Spinal cord (tissue), 10 donors: Measurements from ENCODE around the gene UGT1A1. TPM values are rescaled to one million over a fixed set of nuclear protein-coding genes. Genes with fewer than 3 reads are reported as not detected.

Experiments
- DNase-seq, 6 donors: peaks; one replicate each; pipeline versions ENCODE4 v3.0.0 to v3.0.0-alpha.2; 2013 to 2015; ENCODE audit warnings: low spot score in 6 of 6, low read depth in 4 of 6
- H3K27ac ChIP-seq: one replicate; pipeline ENCODE4 v1.5.1; 2013; ENCODE audit warnings: low read depth, low read length, control low read depth
- H3K27me3 ChIP-seq: one replicate; pipeline ENCODE4 v1.6.1; 2013; ENCODE audit warnings: low read length; ENCODE audit not compliant: control insufficient read depth, insufficient read depth
- H3K36me3 ChIP-seq: one replicate; pipeline ENCODE4 v1.6.1; 2013; ENCODE audit warnings: low read length; ENCODE audit not compliant: control insufficient read depth, insufficient read depth
- H3K4me1 ChIP-seq: one replicate; pipeline ENCODE4 v1.6.1; 2013; ENCODE audit warnings: low read length; ENCODE audit not compliant: control insufficient read depth, insufficient read depth
- H3K4me3 ChIP-seq: one replicate; pipeline ENCODE4 v1.5.1; 2013; ENCODE audit warnings: low read depth, low read length, control low read depth
- H3K9me3 ChIP-seq: one replicate; pipeline ENCODE4 v1.6.1; 2013; ENCODE audit warnings: low read length; ENCODE audit not compliant: control insufficient read depth, insufficient read depth
- WGBS: methylation state at CpG from one replicate; pipeline ENCODE4 v1.1.5; 2013; ENCODE audit warnings: missing lambda C conversion rate; ENCODE audit not compliant: insufficient coverage; 5-methylcytosine and 5-hydroxymethylcytosine counted together
- polyA plus RNA-seq, 2 donors: library from polyadenylated mRNA; unstranded; fragments of 120-200 nt; gene quantifications; one replicate each; pipeline ENCODE4 v1.2.1, GENCODE V29; 2013; ENCODE audit not compliant: insufficient read length in 2 of 2
- total RNA-seq, 2 donors: library from RNA; depleted of rRNA in 1 of 2; stranded (reverse); fragments of 120-200 nt in 1 of 2; fragments of >200 nt in 1 of 2; gene quantifications; one replicate each; pipeline versions ENCODE4 v1.2.3 to v1.2.4, GENCODE V29; 2013 to 2014
- donor health status: healthy.

Gene UGT1A1
- total and polyA plus RNA-seq, 4 donors, result 0.05 TPM; not detected in 3

- H3K4me1 ChIP-seq, result peaks cover 3% of the 10 kb centered on the region
- no peaks in the 10 kb centered on the region for H3K9me3 ChIP-seq
- H3K27ac ChIP-seq, result no peak overlapping the region
- H3K27me3 ChIP-seq, result no peaks in the 10 kb centered on the region
- 86% methylated on average over 1 of the region's 7 CpGs for WGBS
- no peak overlapping the region for H3K4me3 ChIP-seq
- no peak for DNase-seq
- H3K36me3 ChIP-seq, result no peaks in the 10 kb centered on the region
Measured at GRCh38 chr2:233756429-233757081, 3.5 kb upstream of the UGT1A1 start.

GRCh38 chr2:233758141-233758540 is 1.9 kb upstream of the UGT1A1 start:
- no peaks in the 10 kb centered on the region for H3K9me3 ChIP-seq

GRCh38 chr2:233758849-233759248 is 1.2 kb upstream of the UGT1A1 start:
- H3K4me3 ChIP-seq, result no peak overlapping the region
- H3K36me3 ChIP-seq, result no peaks in the 10 kb centered on the region
- no peaks in the 10 kb centered on the region for H3K9me3 ChIP-seq
- WGBS, result 100% methylated on average over 1 of the region's 2 CpGs
- no peaks in the 10 kb centered on the region for H3K27me3 ChIP-seq
- H3K27ac ChIP-seq, result no peak overlapping the region
- H3K4me1 ChIP-seq, result peaks cover 3% of the 10 kb centered on the region
- no peak for DNase-seq

More at GRCh38 chr2:233758141-233758540, 1.9 kb upstream of the UGT1A1 start:
- DNase-seq, result no peak
- peaks cover 3% of the 10 kb centered on the region for H3K4me1 ChIP-seq
- no peak overlapping the region for H3K27ac ChIP-seq
- H3K27me3 ChIP-seq, result no peaks in the 10 kb centered on the region
- no peak overlapping the region for H3K4me3 ChIP-seq
- no peaks in the 10 kb centered on the region for H3K36me3 ChIP-seq

- Histone ChIP-seq H3K27me3 (no peaks in the 10 kb centered on the region), H3K9me3 (no peaks in the 10 kb centered on the region), H3K36me3 (no peaks in the 10 kb centered on the region), H3K4me1 (peaks cover 3% of the 10 kb centered on the region), H3K4me3 (no peak overlapping the region), H3K27ac (no peak overlapping the region)
- WGBS, result 86% methylated on average over 1 of the region's 4 CpGs
- no peak for DNase-seq
Measured at GRCh38 chr2:233761040-233761769, 1.1 kb downstream of the UGT1A1 start.

- Histone ChIP-seq H3K27ac (no peak overlapping the region), H3K27me3 (no peaks in the 10 kb centered on the region), H3K9me3 (no peaks in the 10 kb centered on the region), H3K4me1 (peaks cover 3% of the 10 kb centered on the region), H3K4me3 (no peak overlapping the region), H3K36me3 (no peaks in the 10 kb centered on the region)
- 88% methylated on average over 7 of the region's 7 CpGs for WGBS
- DNase-seq, result no peak
Measured at GRCh38 chr2:233764264-233764663, 4.2 kb downstream of the UGT1A1 start.

GRCh38 chr2:233764761-233765160 is 4.7 kb downstream of the UGT1A1 start:
- Histone ChIP-seq H3K9me3 (no peaks in the 10 kb centered on the region), H3K4me3 (no peak overlapping the region), H3K27ac (no peak overlapping the region), H3K4me1 (peaks cover 3% of the 10 kb centered on the region), H3K36me3 (no peaks in the 10 kb centered on the region), H3K27me3 (no peaks in the 10 kb centered on the region)
- 76% methylated on average over 3 of the region's 3 CpGs for WGBS
- no peak for DNase-seq

GRCh38 chr2:233766416-233766815 is 6.3 kb downstream of the UGT1A1 start:
- H3K4me3 ChIP-seq, result no peak overlapping the region
- 73% methylated on average over 3 of the region's 4 CpGs for WGBS
- no peak overlapping the region for H3K27ac ChIP-seq
- H3K36me3 ChIP-seq, result no peaks in the 10 kb centered on the region
- H3K4me1 ChIP-seq, result no peaks in the 10 kb centered on the region
- H3K27me3 ChIP-seq, result no peaks in the 10 kb centered on the region
- H3K9me3 ChIP-seq, result no peaks in the 10 kb centered on the region
- no peak for DNase-seq

GRCh38 chr2:233768076-233768475 is 8.0 kb downstream of the UGT1A1 start:
- 31% methylated on average over 4 of the region's 4 CpGs for WGBS
- Histone ChIP-seq H3K4me1 (no peaks in the 10 kb centered on the region), H3K36me3 (no peaks in the 10 kb centered on the region), H3K27me3 (no peaks in the 10 kb centered on the region), H3K27ac (no peak overlapping the region), H3K4me3 (no peak overlapping the region), H3K9me3 (no peaks in the 10 kb centered on the region)
- no peak for DNase-seq

- Histone ChIP-seq H3K27ac (no peak overlapping the region), H3K4me3 (no peak overlapping the region), H3K9me3 (no peaks in the 10 kb centered on the region), H3K4me1 (no peaks in the 10 kb centered on the region), H3K36me3 (no peaks in the 10 kb centered on the region), H3K27me3 (no peaks in the 10 kb centered on the region)
- WGBS, result 96% methylated on average over 9 of the region's 9 CpGs
- DNase-seq, result no peak
Measured at GRCh38 chr2:233769260-233769659, 9.2 kb downstream of the UGT1A1 start.

GRCh38 chr2:233772153-233772552 is 12.1 kb downstream of the UGT1A1 start:
- H3K27ac ChIP-seq, result no peak overlapping the region
- H3K4me1 ChIP-seq, result no peaks in the 10 kb centered on the region
- WGBS, result 95% methylated on average over 12 of the region's 16 CpGs
- no peak for DNase-seq
- no peaks in the 10 kb centered on the region for H3K27me3 ChIP-seq
- H3K9me3 ChIP-seq, result no peaks in the 10 kb centered on the region
- H3K4me3 ChIP-seq, result no peak overlapping the region
- no peaks in the 10 kb centered on the region for H3K36me3 ChIP-seq
